Hematopoietic multipotent progenitor cell (in vitro differentiated cells): ENCODE data around the gene GGTLC3. TPM values are rescaled to one million over a fixed set of nuclear protein-coding genes. Genes with fewer than 3 reads are reported as not detected.
"Not testable (repeated sequence)": the region's sequence is repeated elsewhere in the genome, so short reads cannot be mapped to it uniquely, and the experiment has no call there.

Experiments used
- DNase-seq, 3 donors: peaks; one replicate each; pipeline ENCODE4 v3.0.0-alpha.2; 2011 to 2015; ENCODE audit warnings: low read depth in 2 of 3, low spot score in 2 of 3
- total RNA-seq: library from RNA; depleted of rRNA; stranded (reverse); fragments of >200 nt; gene quantifications from one replicate; pipeline ENCODE4 v1.2.3, GENCODE V29; 2012

The GGTLC3 gene
- total RNA-seq = not detected

GRCh38 chr22:18518061-18518460 lies at the start of gene GGTLC3:
TSS of gene GGTLC3 (minus strand) at chr22:18518161. CDS start at chr22:18517897, 264 bp downstream.
- DNase-seq = not testable (repeated sequence)

DNA sequence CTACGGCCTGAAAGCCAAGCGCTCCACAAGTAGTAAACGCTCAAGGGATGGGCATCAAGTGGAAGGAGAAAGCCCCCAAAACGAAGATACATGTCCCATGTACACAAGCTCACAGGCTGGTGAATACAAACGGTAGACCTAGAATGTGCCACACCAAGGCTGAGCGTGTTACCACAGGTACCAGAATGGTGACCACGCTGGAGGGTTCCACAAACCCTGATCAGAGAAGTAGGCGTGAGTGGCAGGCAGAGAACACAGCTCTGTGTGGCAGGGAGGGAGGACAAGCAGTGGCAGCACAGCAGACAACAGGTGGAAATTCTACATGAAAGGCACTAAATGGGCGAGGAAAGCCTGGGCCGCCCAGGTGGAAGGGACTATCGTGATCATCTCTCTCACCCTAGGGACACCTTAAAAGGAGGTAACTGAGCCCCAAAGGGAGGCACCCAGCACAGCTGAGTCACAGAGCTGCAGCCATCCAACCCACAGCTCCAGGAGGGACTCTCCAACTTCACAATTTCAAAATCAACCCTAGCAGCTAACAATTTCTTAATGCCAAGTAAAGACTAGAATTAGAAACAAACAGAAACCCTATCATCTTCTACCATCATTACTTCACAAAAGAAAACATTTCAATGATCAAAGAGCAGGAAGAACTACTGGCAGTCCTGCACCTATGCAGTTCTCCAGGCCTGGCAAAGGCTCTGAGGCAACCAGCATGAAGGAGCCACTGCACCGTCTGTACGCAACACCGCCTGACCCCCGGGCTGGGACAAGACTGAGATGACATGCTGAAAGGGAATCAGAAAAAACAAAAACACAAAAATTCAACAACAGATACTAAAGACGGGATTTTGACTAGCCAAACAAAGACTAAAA lies 42.4 kb upstream of the GGTLC3 start:
- DNase-seq = not testable (repeated sequence)

- DNase-seq = not testable (repeated sequence)
These were observed 41.0 kb upstream of the GGTLC3 start for GRCh38 chr22:18558939-18559338.

DNA sequence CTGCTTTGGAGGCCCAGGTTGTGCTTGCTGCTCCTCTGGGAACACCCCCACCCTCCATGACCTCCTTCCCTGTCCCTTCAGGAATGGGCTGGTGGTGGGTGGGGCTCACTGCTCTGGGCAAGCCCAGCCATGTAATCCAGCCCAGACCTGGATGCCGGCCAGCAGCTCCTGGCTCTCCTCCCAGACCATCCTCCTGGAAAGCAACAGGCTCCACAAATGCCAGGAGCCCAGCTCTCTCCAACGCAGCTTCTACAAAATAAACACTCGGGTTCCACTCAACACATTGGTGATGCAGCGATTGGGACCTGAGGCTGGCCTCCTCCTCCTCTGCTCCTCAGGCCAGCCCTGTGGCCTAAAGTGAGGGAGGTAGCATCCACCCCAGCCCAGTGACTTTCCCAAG lies 40.6 kb upstream of the GGTLC3 start:
- DNase-seq = not testable (repeated sequence)

DNA sequence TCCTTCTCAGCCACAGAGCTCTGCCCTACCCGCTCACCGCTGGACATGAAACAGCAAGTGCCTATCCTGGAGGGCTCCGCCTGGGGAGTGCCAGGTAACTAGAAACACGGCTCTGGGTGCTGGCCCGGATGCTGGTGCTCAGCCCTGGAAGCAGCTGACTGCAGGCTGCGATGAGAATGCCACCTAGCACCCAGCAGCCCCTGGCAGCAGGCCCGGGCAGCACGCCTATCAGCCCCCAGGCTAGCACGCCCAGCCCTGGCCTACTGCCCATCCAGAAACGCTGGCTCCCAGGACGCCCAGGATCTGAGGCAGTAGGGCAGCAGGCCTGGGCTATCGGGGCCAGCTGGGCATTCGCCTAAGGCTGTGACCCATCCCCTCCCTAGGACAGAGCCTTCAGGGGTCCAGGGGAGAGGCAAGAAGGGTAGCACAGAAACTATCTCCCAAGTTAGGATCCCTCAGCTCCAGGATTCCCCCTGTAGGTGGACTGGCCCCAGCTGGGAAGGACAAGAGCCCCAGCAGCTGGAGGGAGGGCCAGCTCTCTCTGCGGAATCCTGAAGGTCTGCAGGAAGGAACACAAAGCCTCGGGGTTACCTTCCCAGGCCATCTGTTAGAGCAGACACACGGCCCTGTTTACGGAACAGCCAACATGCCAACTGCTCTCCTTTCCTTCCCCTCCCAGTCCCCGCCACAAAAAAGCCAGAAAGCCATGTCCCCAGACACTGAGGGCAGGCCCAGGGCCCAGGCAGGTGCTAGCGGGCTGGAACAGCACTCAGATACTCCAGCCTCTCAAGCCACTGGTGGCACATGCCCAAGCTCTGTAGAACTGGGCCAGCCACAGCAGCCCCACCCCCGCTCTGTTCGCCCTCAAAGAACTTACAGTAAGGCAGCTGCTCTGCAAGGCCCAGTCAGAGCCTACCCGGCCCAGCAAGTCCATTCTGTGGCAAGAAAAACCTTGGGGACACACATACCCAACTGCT lies 36.6 kb upstream of the GGTLC3 start:
- not testable (repeated sequence) for DNase-seq

GRCh38 chr22:18552839-18553597 lies 35.1 kb upstream of the GGTLC3 start:
- DNase-seq = not testable (repeated sequence)

DNA sequence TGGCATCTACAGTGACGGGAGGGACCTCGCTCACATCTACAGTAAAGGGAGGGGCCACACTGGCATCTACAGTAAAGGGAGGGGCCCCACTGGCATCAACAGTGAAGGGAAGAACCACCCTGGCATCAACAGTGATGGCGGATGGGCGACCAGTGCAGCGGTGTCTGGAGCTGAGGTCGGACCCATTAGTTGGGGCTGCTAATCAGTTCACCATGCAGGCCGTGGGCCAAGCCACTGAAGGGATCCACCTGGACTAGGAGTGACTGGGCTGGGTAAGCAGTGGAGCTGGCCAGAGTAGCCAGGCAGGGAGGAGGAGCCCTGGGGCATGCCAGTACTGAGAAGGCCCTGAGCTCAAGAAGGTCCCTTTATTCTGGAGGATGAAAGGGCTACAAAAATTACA lies 33.1 kb upstream of the GGTLC3 start:
- DNase-seq = not testable (repeated sequence)

DNA sequence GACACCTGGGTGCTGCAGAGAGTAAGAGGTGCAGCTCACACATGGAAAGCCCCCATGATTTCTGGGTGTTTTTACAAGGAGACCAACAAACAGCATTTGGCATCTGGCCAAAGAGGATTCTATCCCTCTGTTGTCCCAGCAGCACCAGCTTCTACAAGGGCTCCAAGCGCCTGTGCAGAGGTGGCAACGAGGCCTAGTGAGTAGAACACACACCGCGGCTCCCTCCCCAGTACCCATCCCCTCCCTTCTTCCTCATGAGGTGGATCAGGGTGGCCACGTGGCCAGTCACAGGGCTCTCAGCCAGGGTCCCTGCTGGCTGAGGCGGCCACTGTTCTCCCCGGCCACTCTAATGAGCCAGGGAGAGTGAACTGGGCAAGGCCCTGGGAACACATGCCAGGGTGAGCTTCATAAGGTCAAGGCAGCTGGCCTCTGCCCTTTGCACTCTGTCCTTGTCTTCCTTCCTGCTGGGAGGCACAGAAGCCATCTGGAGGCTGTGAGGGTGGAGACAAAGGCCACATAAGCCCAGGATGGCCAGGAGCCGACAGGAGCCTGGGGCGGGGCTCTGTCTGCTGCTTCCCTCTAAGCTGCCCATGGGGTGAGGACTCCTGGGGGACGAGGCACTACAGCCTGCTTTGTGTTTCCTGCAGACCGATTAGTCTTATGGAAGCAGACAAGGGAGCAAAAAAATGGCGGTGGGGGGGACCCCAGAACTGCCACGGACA lies 31.7 kb upstream of the GGTLC3 start:
- not testable (repeated sequence) for DNase-seq

GRCh38 chr22:18544615-18545014 lies 26.7 kb upstream of the GGTLC3 start:
- DNase-seq = not testable (repeated sequence)

- not testable (repeated sequence) for DNase-seq
These were observed 25.4 kb upstream of the GGTLC3 start for GRCh38 chr22:18543400-18543799.

DNA sequence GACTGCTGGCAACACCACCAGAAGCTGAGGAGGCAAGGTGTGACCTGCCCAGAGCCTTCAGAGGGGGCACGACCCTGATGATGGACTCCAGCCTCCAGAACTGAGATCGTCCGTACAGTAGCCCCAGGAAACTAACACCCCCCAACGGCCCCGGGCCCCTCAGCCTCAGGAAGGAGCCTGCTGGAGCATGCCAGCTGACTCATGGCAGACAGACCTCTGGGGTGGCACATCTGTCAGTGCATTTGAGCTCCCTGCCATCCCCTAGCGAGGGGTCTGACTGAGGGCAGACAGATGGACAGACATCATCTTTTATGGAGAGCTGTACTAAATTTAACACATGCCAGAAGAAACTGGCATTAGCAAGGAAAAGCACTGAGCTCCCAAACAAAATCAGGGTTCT lies 22.0 kb upstream of the GGTLC3 start:
- DNase-seq = not testable (repeated sequence)

GRCh38 chr22:18534315-18534714 lies 16.4 kb upstream of the GGTLC3 start:
- DNase-seq = not testable (repeated sequence)

GRCh38 chr22:18533633-18534032 lies 15.7 kb upstream of the GGTLC3 start:
- DNase-seq = not testable (repeated sequence)

- DNase-seq = not testable (repeated sequence)
These were observed 11.6 kb upstream of the GGTLC3 start for GRCh38 chr22:18529416-18530145.

- peak; percentile 39 to 57 (median 43) for DNase-seq
These were observed 10.8 kb upstream of the GGTLC3 start for GRCh38 chr22:18528597-18529415.

GRCh38 chr22:18527752-18528596 lies 10.0 kb upstream of the GGTLC3 start, which contains the start of gene TMEM191B:
TSS of gene TMEM191B (plus strand) at chr22:18527802. CDS start at chr22:18527981, 179 bp downstream.
- not testable (repeated sequence) for DNase-seq

- not testable (repeated sequence) for DNase-seq
These were observed 5.4 kb upstream of the GGTLC3 start for GRCh38 chr22:18523328-18523727.
